SU-DHL-6 (cell line): ENCODE results near the gene TLE1.

Source experiments
- CTCF ChIP-seq: fragments of 200-600 bp; sonication (generic); IDR thresholded peaks from one replicate; pipeline ENCODE4 v1.5.1; 2017; ENCODE audit warnings: antibody characterized with exemption, mild to moderate bottlenecking, low read length, moderate library complexity; ENCODE audit not compliant: insufficient read depth, poor library complexity, severe bottlenecking
- EZH2phosphoT487 ChIP-seq: fragments of 200-600 bp; sonication (generic), shearing (Covaris generic); conservative IDR thresholded peaks from 2 replicates; pipeline ENCODE4 v1.6.1; 2018; ENCODE audit warnings: mild to moderate bottlenecking, antibody characterized with exemption, low read length, moderate library complexity, mixed read lengths

GRCh38 chr9:81636255-81636599 is 53.1 kb downstream of the TLE1 start:
- TF ChIP-seq CTCF, result no peak
- TF ChIP-seq EZH2phosphoT487, result no peak
